ENCODE data around the gene CYB561D1.

Gene CYB561D1

GRCh38 chr1:109500941-109501381 lies 7.1 kb downstream of the CYB561D1 start:
- DNase-seq (ENCODE audit: low read depth in 2 of 2) = peak in 1 of 2 experiments; percentile 36

GRCh38 chr1:109501644-109502363 lies 7.9 kb downstream of the CYB561D1 start:
- no peak for DNase-seq (ENCODE audit: low read depth in 2 of 2)

GRCh38 chr1:109502364-109502851 lies 8.5 kb downstream of the CYB561D1 start:
- DNase-seq (ENCODE audit: low read depth in 2 of 2) = no peak

- no peak for DNase-seq (ENCODE audit: low read depth in 2 of 2)
Measured at GRCh38 chr1:109503935-109504334, 10.0 kb downstream of the CYB561D1 start.

- no peak for DNase-seq (ENCODE audit: low read depth in 2 of 2)
Measured at GRCh38 chr1:109504974-109505373, 11.1 kb downstream of the CYB561D1 start.

- no peak for DNase-seq (ENCODE audit: low read depth in 2 of 2)
Measured at GRCh38 chr1:109508001-109508872, 14.3 kb downstream of the CYB561D1 start.

GRCh38 chr1:109508873-109509175 lies 14.9 kb downstream of the CYB561D1 start:
- no peak for DNase-seq (ENCODE audit: low read depth in 2 of 2)

- no peak for DNase-seq (ENCODE audit: low read depth in 2 of 2)
Measured at GRCh38 chr1:109509176-109510134, 15.6 kb downstream of the CYB561D1 start, which contains the start of gene AMIGO1. TSS of gene AMIGO1 (minus strand) at chr1:109509727. CDS start at chr1:109508912, 815 bp downstream.

- DNase-seq (ENCODE audit: low read depth in 2 of 2) = no peak
Measured at GRCh38 chr1:109513110-109513710, 19.3 kb downstream of the CYB561D1 start.

- no peak for DNase-seq (ENCODE audit: low read depth in 2 of 2)
Measured at GRCh38 chr1:109514846-109515245, 21.0 kb downstream of the CYB561D1 start.

GRCh38 chr1:109516872-109517271 lies 23.0 kb downstream of the CYB561D1 start:
- DNase-seq (ENCODE audit: low read depth in 2 of 2) = peak in 1 of 2 experiments; percentile 31

GRCh38 chr1:109517337-109517736 lies 23.4 kb downstream of the CYB561D1 start:
- DNase-seq (ENCODE audit: low read depth in 2 of 2) = no peak

GRCh38 chr1:109521002-109521951 lies 27.4 kb downstream of the CYB561D1 start:
- no peak for DNase-seq (ENCODE audit: low read depth in 2 of 2)

- DNase-seq (ENCODE audit: low read depth in 2 of 2) = no peak
Measured at GRCh38 chr1:109522026-109522425, 28.1 kb downstream of the CYB561D1 start.

- no peak for DNase-seq (ENCODE audit: low read depth in 2 of 2)
Measured at GRCh38 chr1:109523706-109524105, 29.8 kb downstream of the CYB561D1 start.

GRCh38 chr1:109527098-109527811 lies 33.4 kb downstream of the CYB561D1 start:
- DNase-seq (ENCODE audit: low read depth in 2 of 2) = no peak

- DNase-seq (ENCODE audit: low read depth in 2 of 2) = no peak
Measured at GRCh38 chr1:109527846-109528695, 34.2 kb downstream of the CYB561D1 start.

- DNase-seq (ENCODE audit: low read depth in 2 of 2) = no peak
Measured at GRCh38 chr1:109528712-109529111, 34.8 kb downstream of the CYB561D1 start.
